ENCODE measurements around the gene ETV6.

The ETV6 gene

DNA sequence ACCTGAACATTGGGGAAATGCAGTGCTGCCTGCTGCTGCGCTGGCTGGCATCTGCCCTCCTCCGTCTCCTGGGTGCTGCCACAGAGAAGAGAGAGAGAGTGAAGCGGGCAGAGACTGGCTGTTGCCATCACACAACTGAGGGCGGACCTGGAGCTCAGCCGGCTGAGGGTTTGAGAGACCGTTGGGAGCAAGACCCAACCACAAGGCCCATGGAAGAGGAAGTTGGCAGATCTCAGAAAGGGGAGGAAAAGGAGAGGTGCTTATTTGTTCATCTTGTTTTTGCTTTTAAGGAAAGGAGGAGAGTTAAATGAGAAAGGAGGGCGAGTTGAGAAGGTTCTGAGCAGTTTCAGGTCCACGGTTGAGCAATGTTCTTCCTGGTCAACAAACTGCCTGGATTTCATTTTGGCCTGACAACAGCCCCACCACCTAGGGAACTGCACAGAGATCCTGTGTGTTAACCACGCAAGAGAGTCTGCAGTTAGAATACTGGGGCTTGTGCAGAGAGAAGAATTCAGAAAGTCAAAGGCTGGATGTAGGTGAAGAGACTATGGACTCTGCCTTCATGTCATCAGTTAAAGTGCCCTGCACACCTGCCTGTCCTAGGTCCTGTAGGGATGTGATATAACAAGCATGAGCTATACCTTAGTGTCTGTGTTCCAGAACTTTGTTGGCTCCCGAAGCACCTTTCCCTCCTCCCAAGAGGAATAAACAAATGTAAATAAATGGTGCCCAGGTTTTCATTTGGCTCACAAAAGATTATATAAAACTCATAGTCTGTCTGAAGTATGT lies 124.6 kb downstream of the ETV6 start:
- Histone ChIP-seq H4K20me1 (ENCODE audit: insufficient read depth, low read length, poor library complexity, severe bottlenecking) (peaks cover 17% of the 10 kb centered on the region), H3K9me2 (replicated peaks; ENCODE audit: low read depth, low read length) (no peaks in the 10 kb centered on the region), H3K79me2 (ENCODE audit: insufficient read depth, low read length) (peaks cover 91% of the 10 kb centered on the region), H3K4me2 (ENCODE audit: low read depth, low read length, poor library complexity, severe bottlenecking) (no peak overlapping the region), H3K4me3 (ENCODE audit: low read length, poor library complexity, severe bottlenecking) (no peak overlapping the region), H3K27me3 (ENCODE audit: insufficient read depth, low read length, poor library complexity, severe bottlenecking) (no peaks in the 10 kb centered on the region), H3F3A (ENCODE audit: low read depth) (no peaks in the 10 kb centered on the region), H3K4me1 (ENCODE audit: insufficient read depth, low read length, poor library complexity, severe bottlenecking) (peaks cover 27% of the 10 kb centered on the region), H3K36me3 (ENCODE audit: insufficient read depth, low read length) (peaks cover 47% of the 10 kb centered on the region), H3K9me3 (ENCODE audit: insufficient read depth, low read depth, low read length) (no peaks in the 10 kb centered on the region), H3K9ac (ENCODE audit: low read depth, low read length, poor library complexity, severe bottlenecking) (no peak overlapping the region), H2AFZ (ENCODE audit: low read length) (no peak overlapping the region)
- TF ChIP-seq EZH2phosphoT487 (IDR thresholded peaks at IDR 0.05; ENCODE audit: borderline replicate concordance) = no peak
- TF ChIP-seq, protein P1, sequence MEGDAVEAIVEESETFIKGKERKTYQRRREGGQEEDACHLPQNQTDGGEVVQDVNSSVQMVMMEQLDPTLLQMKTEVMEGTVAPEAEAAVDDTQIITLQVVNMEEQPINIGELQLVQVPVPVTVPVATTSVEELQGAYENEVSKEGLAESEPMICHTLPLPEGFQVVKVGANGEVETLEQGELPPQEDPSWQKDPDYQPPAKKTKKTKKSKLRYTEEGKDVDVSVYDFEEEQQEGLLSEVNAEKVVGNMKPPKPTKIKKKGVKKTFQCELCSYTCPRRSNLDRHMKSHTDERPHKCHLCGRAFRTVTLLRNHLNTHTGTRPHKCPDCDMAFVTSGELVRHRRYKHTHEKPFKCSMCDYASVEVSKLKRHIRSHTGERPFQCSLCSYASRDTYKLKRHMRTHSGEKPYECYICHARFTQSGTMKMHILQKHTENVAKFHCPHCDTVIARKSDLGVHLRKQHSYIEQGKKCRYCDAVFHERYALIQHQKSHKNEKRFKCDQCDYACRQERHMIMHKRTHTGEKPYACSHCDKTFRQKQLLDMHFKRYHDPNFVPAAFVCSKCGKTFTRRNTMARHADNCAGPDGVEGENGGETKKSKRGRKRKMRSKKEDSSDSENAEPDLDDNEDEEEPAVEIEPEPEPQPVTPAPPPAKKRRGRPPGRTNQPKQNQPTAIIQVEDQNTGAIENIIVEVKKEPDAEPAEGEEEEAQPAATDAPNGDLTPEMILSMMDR (conservative IDR thresholded peaks at IDR 0.05; ENCODE audit: low read length) = no peak

DNA sequence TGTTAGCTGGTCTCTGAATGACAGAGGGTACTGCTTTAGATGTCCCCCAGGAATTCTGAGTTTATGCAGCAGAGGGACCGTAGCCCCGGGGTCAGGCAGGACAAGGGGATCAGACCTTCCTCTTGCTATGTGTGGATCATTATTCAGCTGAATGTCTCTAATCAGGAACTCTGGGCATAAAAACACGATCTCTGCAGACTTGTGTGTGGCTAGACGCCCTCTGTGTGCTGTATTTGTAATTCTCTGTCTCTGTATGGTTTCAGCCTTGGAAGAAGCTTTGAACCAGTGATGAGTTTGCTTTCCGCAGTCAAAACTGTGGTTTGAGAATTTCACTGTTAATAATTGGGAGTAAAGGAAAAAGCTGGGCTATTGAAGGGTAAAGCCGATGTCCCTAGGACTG lies 125.3 kb downstream of the ETV6 start:
- no peak overlapping the region for H3K4me2 ChIP-seq (ENCODE audit: low read depth, low read length, poor library complexity, severe bottlenecking)
- H3K9ac ChIP-seq (ENCODE audit: low read depth, low read length, poor library complexity, severe bottlenecking) = no peak overlapping the region
- no peaks in the 10 kb centered on the region for H3K9me3 ChIP-seq (ENCODE audit: insufficient read depth, low read depth, low read length)
- peaks cover 91% of the 10 kb centered on the region for H3K79me2 ChIP-seq (ENCODE audit: insufficient read depth, low read length)
- H4K20me1 ChIP-seq (ENCODE audit: insufficient read depth, low read length, poor library complexity, severe bottlenecking) = peaks cover 12% of the 10 kb centered on the region
- no peak for TF ChIP-seq EZH2phosphoT487 (IDR thresholded peaks at IDR 0.05; ENCODE audit: borderline replicate concordance)
- TF ChIP-seq, protein P1 (conservative IDR thresholded peaks at IDR 0.05; ENCODE audit: low read length) = no peak
- H3K36me3 ChIP-seq (ENCODE audit: insufficient read depth, low read length) = peaks cover 47% of the 10 kb centered on the region
- H3F3A ChIP-seq (ENCODE audit: low read depth) = no peaks in the 10 kb centered on the region
- H3K4me1 ChIP-seq (ENCODE audit: insufficient read depth, low read length, poor library complexity, severe bottlenecking) = peaks cover 26% of the 10 kb centered on the region
- H3K4me3 ChIP-seq (ENCODE audit: low read length, poor library complexity, severe bottlenecking) = no peak overlapping the region
- no peaks in the 10 kb centered on the region for H3K27me3 ChIP-seq (ENCODE audit: insufficient read depth, low read length, poor library complexity, severe bottlenecking)
- no peaks in the 10 kb centered on the region for H3K9me2 ChIP-seq (replicated peaks; ENCODE audit: low read depth, low read length)
- H2AFZ ChIP-seq (ENCODE audit: low read length) = no peak overlapping the region

DNA sequence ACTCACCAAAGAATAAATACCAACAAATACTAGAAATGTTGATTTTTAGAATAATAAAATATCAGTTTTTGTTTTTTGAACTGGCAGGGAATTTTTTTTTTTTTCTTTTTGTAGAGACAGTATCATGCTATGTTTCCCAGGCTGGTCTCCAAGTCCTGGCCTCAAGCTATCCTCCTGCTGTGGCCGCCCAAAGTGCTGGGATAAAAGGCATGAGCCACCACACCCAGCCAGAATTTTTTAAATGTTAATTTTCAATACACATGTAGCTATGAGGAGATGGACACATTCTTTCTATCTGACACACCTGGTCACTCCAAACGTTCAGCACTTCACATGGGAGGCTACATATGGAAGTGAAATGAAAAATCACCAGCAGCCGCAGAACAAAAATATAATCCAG lies 126.8 kb downstream of the ETV6 start:
- TF ChIP-seq, protein P1 (conservative IDR thresholded peaks at IDR 0.05; ENCODE audit: low read length) = no peak
- no peak for TF ChIP-seq EZH2phosphoT487 (IDR thresholded peaks at IDR 0.05; ENCODE audit: borderline replicate concordance)
- no peak overlapping the region for H2AFZ ChIP-seq (ENCODE audit: low read length)

More for the DNA sequence above, 126.8 kb downstream of the ETV6 start:
- Histone ChIP-seq H3K27me3 (ENCODE audit: insufficient read depth, low read length, poor library complexity, severe bottlenecking) (no peaks in the 10 kb centered on the region), H3K9me3 (ENCODE audit: insufficient read depth, low read depth, low read length) (no peaks in the 10 kb centered on the region), H3K4me2 (ENCODE audit: low read depth, low read length, poor library complexity, severe bottlenecking) (no peak overlapping the region), H3K36me3 (ENCODE audit: insufficient read depth, low read length) (peaks cover 39% of the 10 kb centered on the region; the same call in 1 of the 2 replicates), H3K79me2 (ENCODE audit: insufficient read depth, low read length) (peaks cover 91% of the 10 kb centered on the region), H3K9me2 (replicated peaks; ENCODE audit: low read depth, low read length) (no peaks in the 10 kb centered on the region), H3K9ac (ENCODE audit: low read depth, low read length, poor library complexity, severe bottlenecking) (no peak overlapping the region), H3F3A (ENCODE audit: low read depth) (no peaks in the 10 kb centered on the region), H3K4me3 (ENCODE audit: low read length, poor library complexity, severe bottlenecking) (no peak overlapping the region), H4K20me1 (ENCODE audit: insufficient read depth, low read length, poor library complexity, severe bottlenecking) (peaks cover 6% of the 10 kb centered on the region), H3K4me1 (ENCODE audit: insufficient read depth, low read length, poor library complexity, severe bottlenecking) (peaks cover 23% of the 10 kb centered on the region)
